GM20000 (cell line): ENCODE data around the gene ZDHHC17.
"Not testable (repeated sequence)": the region's sequence is repeated elsewhere in the genome, so short reads cannot be mapped to it uniquely, and the experiment has no call there.

Experiments used
- DNase-seq: peaks from one replicate; pipeline ENCODE4 v3.0.0; 2012; ENCODE audit warnings: low spot score
- TF ChIP-seq, protein P1 (sequence below): IDR thresholded peaks from 2 replicates; pipeline ENCODE4 v1.5.1; 2012; ENCODE audit warnings: mild to moderate bottlenecking, control low read depth; ENCODE audit errors: extremely low read depth, missing control alignments

Gene ZDHHC17

DNA sequence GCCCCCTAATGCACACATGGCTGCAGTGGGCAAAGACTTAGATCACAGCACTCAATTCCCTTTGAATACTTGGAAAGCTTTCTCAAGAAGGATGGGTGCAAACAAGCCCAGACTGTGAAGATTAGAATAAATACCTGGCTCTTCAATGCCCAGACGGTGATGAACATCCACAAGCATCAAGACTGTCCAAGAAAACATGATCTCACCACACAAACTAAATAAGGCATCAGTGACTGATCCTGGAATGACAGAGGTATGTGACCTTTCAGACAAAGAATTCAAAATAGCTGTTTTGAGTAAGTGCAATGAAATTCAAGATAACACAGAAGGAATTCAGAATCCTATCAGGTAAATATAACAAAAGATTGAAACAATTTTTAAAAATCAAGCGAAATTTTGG, 43.8 kb upstream of the ZDHHC17 start:
- TF ChIP-seq, protein P1, sequence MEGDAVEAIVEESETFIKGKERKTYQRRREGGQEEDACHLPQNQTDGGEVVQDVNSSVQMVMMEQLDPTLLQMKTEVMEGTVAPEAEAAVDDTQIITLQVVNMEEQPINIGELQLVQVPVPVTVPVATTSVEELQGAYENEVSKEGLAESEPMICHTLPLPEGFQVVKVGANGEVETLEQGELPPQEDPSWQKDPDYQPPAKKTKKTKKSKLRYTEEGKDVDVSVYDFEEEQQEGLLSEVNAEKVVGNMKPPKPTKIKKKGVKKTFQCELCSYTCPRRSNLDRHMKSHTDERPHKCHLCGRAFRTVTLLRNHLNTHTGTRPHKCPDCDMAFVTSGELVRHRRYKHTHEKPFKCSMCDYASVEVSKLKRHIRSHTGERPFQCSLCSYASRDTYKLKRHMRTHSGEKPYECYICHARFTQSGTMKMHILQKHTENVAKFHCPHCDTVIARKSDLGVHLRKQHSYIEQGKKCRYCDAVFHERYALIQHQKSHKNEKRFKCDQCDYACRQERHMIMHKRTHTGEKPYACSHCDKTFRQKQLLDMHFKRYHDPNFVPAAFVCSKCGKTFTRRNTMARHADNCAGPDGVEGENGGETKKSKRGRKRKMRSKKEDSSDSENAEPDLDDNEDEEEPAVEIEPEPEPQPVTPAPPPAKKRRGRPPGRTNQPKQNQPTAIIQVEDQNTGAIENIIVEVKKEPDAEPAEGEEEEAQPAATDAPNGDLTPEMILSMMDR: no peak
- DNase-seq: no peak

DNA sequence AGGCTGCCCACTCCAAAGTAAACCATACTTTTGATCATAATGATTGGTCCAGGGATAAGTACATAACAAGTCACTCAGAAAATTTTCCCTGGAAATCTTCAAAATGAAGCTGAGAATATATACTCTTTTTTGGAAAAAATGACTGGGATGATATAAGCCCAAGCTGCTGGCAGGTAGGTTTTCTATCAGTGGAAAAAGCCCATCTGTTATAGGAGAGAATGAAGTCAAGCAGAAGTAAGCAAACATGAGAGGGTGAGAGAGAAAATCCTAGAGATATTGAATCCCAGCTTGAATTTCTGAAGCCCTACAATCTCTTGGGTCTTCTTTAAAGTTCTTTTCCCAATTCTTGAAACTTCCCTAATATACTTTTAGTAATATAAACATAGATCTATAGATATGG, 37.3 kb upstream of the ZDHHC17 start:
- TF ChIP-seq, protein P1: no peak

DNA sequence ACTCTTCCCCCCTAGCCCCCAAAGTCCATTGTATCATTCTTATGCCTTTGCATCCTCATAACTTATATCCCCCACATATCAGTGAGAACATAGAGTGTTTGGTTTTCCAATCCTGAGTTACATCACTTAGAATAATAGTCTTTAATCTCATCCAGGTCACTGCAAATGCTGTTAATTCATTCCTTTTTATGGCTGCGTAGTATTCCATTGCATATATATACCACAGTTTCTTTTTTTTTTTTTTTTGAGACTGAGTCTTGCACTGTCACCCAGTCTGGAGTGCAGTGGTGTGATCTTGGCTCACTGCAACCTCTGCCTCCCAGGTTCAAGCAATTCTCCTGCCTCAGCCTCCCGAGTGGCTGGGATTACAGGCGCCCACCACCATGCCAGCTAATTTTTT, 31.7 kb upstream of the ZDHHC17 start:
- DNase-seq: not testable (repeated sequence)

More for the DNA sequence above, 37.3 kb upstream of the ZDHHC17 start:
- no peak for DNase-seq

DNA sequence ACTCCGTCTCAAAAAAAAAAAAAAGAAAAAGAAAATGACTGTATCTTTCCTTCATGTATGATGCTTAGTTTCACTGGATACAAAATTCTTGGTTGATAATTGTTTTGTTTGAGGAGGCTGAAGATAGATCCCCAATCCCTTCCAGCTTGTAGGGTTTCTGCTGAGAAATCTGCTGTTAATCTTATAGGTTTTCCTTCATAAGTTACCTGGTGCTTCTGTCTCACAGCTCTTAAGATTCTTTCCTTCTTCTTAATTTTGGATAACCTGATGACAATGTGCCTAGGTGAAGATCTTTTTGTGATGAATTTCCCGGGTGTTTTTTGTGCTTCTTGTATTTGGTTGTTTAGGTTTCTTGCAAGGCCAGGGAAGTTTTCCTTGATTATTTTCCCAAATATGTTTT, 26.2 kb upstream of the ZDHHC17 start:
- DNase-seq: not testable (repeated sequence)

DNA sequence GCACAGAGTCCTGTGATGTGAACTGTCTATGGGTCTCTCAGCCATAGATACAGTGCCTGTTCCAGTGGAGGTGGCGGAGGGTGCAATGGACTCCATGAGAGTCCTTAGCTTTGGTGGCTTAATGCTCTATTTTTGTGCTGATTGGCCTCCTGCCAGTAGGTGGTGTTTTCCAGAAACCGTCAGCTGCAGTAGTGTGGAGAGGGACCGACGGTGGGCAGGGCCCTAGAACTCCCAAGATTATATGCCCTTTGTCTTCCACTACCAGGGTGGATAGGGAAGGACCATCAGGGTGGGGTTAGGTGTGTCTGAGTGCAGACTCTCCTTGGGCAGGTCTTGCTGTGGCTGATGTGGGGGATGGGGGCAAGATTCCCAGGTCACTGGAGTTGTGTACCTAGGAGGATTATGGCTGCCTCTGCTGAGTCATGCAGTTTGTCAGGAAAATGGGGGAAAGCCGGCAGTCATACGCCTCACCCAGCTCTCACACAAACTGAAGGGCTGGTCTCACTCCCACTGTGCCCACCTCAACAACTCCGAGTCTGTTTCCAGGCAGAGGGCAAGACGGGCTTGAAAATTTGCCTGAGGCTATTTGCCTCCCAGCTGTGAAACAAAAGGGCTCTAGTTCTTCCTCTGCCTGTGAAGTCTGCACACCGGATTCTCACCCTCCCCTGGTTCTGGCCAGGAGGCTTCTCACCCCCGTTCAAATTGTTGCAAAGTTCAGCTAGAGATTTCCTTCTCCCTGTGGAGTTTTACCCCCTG, 24.9 kb upstream of the ZDHHC17 start:
- TF ChIP-seq, protein P1: no peak
- no peak for DNase-seq

DNA sequence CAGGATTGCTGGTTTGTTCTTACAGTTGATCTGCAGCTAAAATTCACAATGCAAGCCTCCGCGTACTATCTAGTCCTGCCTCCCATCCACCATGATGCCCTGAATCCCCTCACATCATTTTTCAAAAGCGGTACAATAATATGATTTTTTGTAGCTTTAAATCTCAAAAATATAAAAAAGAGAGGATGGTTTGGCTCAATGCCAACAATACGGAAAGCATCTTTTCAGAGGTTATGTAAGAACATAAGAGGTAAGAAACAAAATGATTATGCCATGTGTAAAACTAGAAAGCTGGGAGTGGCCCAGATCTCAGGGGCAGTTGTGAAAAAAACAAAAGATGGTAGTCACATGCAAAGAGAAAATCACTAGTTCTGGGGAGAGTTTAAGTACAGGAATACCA, 24.0 kb upstream of the ZDHHC17 start:
- DNase-seq: no peak
- TF ChIP-seq, protein P1: no peak

DNA sequence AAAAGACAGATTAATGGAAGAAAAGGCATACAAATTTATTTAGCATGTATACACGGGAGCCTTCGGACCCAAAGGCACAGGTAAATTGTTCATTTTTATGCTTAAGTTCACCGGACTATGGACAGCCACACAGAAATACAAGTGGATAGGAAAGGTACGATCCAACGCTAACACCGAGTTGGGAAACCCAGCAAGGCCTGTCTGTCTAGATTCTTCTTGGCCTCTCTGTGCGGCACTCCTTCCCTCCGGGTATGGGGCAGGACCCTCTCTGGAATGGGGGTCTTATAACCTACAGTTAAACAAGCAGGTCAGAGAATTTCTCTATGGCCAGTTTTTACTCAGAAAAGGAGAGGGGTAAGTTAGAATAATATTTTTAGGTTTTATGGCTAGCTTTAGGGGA, 23.4 kb upstream of the ZDHHC17 start:
- no peak for DNase-seq
- TF ChIP-seq, protein P1: no peak

DNA sequence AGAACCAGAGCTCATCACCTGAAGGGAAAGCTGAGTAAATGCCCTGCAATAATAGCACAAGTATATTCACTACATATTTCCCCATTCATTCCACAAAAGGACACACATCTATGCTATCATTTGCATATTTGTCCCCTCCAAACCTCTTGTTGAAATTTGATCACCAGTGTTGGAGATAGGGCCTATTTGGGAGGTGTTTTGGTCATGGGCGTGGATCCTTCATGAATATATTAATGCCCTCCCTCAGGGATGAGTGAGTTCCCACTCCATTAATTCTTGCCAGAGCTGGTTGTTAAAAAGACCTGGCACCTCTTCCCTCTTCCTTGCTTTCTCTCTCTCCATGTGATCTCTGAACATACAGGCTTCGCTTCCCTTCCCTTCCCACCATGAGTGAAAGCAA, 18.6 kb upstream of the ZDHHC17 start:
- TF ChIP-seq, protein P1: no peak

DNA sequence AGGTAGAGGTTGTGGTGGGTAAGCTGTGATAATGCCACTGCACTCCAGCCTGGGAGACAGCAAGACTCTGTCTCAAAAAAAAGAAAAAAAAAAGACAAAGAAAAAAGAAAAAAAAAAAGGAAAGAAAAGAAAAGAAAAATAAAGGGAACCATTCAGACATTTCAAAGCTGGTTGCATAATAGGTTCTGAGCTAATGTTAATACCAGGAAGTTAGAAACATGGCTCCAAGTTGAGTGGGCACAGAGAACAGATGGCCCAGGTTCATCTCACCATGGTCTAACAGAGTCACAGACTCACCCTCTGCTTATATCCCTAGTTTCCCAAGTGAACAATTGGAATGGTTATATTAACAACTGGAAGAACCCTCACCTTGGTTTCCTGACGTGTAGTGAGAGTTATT, 17.4 kb upstream of the ZDHHC17 start:
- DNase-seq: no peak

More for the DNA sequence above, 18.6 kb upstream of the ZDHHC17 start:
- DNase-seq: no peak

More for the DNA sequence above, 17.4 kb upstream of the ZDHHC17 start:
- TF ChIP-seq, protein P1: no peak
